CD4-positive, alpha-beta T cell treated with Interleukin-10 for 1 hour (primary cell): ENCODE results near the gene POM121C.
"Not testable (repeated sequence)": the region's sequence is repeated elsewhere in the genome, so short reads cannot be mapped to it uniquely, and the experiment has no call there.

Experiments used
- DNase-seq: peaks from one replicate; pipeline ENCODE4 v3.0.0-alpha.2; 2020

Gene POM121C

DNA sequence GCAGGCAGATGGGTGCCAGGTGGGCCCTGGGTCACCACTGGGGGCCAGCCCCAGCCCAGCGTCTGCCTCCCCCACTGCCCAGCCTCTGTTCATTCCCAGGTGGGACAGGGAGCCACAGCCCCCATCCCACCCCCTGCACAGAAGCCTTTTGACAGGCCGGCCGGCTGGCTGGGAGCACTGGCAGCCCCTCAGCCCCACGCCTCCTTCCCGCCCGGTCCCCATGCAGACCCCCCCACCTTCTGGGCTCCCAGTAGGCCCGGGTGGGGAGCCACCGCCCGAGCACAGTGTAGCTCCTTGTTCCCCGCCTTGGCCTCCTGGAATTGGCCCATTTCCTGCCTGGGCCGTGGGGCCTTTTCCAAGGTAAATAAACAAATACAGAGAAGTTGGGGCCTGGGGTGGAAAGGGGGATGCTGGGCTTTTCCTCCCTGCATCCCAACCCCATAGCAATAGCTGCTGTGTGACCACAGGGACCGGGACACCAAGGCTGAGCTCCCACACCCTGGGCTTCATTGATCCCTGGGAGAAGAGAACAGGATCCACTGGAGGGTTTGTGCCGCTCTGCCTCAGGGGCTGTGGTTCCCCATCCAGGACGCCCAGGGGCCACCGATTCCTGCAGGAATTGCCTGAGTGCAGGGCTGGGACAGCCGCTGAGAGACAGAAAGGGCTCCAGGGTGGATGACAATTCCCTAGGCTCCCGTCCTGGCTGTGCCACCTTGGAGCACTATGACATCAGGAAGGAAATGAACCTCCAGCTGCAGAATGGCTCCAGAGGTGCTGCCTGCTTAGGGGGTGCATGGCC, 111.4 kb downstream of the POM121C start:
- not testable (repeated sequence) for DNase-seq

DNA sequence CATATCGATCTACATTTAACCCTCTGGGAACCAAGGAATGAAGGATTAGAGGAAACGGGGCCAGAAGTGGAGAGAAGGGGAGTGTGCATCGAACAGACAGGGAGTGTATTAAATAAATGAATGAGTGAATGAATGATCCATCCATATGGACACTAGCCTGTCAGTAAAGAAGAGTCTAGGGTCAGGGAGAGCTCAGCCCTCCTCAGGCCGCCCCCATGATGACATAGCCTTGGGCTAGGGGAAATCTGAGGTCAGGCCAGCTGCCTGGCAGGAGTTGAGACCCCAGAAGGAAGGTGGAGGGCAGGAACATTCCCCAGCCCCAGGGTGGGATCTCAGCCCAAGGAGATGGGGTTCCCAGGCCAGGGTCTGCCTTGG, 112.0 kb downstream of the POM121C start:
- not testable (repeated sequence) for DNase-seq

DNA sequence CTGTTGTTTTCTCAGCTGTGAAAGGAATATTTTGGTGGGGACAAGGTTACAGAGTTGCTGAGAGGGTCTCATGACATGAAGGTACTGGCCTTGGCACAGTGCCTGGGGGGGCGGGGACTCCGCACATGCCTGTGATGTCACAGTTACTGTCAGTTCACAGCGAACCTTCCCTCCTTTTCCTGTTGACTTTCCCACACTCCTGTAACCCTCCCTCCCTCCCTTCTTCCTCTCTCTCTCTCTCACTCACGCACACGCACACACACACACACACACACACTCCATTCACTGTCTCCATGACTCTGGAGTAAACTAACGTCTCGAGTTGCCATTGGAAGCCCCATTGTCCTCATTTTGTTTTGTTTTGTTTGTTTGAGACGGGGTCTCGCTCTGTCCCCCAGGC, 118.8 kb downstream of the POM121C start:
- not testable (repeated sequence) for DNase-seq
